IPS DF 4.7 (cell line): ENCODE measurements around the gene TGOLN2.
"Not testable (repeated sequence)": the region's sequence is repeated elsewhere in the genome, so short reads cannot be mapped to it uniquely, and the experiment has no call there.

ENCODE experiments used
- DNase-seq: peaks from one replicate; pipeline ENCODE4 v3.0.0-alpha.2; 2013; ENCODE audit warnings: low spot score; ENCODE audit errors: extremely low read depth

Gene TGOLN2

GRCh38 chr2:85327822-85328617, at the start of gene TGOLN2:
Gene TGOLN2 (minus strand): TSS chr2:85327989. CDS start chr2:85327962, 27 bp downstream.
- DNase-seq, result peak; percentile 60

- no peak for DNase-seq
Measured at GRCh38 chr2:85377083-85377482, 49.3 kb upstream of the TGOLN2 start.

GRCh38 chr2:85376291-85377065, 48.7 kb upstream of the TGOLN2 start:
- no peak for DNase-seq

GRCh38 chr2:85371045-85371444, 43.3 kb upstream of the TGOLN2 start:
- no peak for DNase-seq

GRCh38 chr2:85369500-85369899, 41.7 kb upstream of the TGOLN2 start:
- DNase-seq, result no peak

- no peak for DNase-seq
Measured at GRCh38 chr2:85368921-85369320, 41.1 kb upstream of the TGOLN2 start.

- no peak for DNase-seq
Measured at GRCh38 chr2:85367180-85367579, 39.4 kb upstream of the TGOLN2 start.

- DNase-seq, result not testable (repeated sequence)
Measured at GRCh38 chr2:85362653-85363387, 35.0 kb upstream of the TGOLN2 start.

GRCh38 chr2:85357736-85358135, 29.9 kb upstream of the TGOLN2 start:
- no peak for DNase-seq

- DNase-seq, result no peak
Measured at GRCh38 chr2:85356186-85356585, 28.4 kb upstream of the TGOLN2 start.

GRCh38 chr2:85355521-85355920, 27.7 kb upstream of the TGOLN2 start:
- DNase-seq, result no peak

- DNase-seq, result no peak
Measured at GRCh38 chr2:85355073-85355410, 27.3 kb upstream of the TGOLN2 start.

GRCh38 chr2:85354286-85355072, 26.7 kb upstream of the TGOLN2 start, which contains the start of the genes ELMOD3 and RETSAT:
Gene ELMOD3 (plus strand): TSS chr2:85354769. CDS start chr2:85357199, 2,430 bp downstream.
Gene RETSAT (minus strand): TSS chr2:85354528. CDS start chr2:85354507, 21 bp downstream.
- DNase-seq, result peak; percentile 98

- no peak for DNase-seq
Measured at GRCh38 chr2:85353876-85354285, 26.1 kb upstream of the TGOLN2 start.

GRCh38 chr2:85347599-85347998, 19.8 kb upstream of the TGOLN2 start:
- no peak for DNase-seq

GRCh38 chr2:85344356-85344954, 16.7 kb upstream of the TGOLN2 start:
- no peak for DNase-seq

GRCh38 chr2:85343207-85343895, 15.6 kb upstream of the TGOLN2 start:
- not testable (repeated sequence) for DNase-seq

- no peak for DNase-seq
Measured at GRCh38 chr2:85342156-85342555, 14.4 kb upstream of the TGOLN2 start.

GRCh38 chr2:85341269-85342029, 13.7 kb upstream of the TGOLN2 start:
- DNase-seq, result no peak
